ENCODE results near the gene DENND1C.

DENND1C gene

DNA sequence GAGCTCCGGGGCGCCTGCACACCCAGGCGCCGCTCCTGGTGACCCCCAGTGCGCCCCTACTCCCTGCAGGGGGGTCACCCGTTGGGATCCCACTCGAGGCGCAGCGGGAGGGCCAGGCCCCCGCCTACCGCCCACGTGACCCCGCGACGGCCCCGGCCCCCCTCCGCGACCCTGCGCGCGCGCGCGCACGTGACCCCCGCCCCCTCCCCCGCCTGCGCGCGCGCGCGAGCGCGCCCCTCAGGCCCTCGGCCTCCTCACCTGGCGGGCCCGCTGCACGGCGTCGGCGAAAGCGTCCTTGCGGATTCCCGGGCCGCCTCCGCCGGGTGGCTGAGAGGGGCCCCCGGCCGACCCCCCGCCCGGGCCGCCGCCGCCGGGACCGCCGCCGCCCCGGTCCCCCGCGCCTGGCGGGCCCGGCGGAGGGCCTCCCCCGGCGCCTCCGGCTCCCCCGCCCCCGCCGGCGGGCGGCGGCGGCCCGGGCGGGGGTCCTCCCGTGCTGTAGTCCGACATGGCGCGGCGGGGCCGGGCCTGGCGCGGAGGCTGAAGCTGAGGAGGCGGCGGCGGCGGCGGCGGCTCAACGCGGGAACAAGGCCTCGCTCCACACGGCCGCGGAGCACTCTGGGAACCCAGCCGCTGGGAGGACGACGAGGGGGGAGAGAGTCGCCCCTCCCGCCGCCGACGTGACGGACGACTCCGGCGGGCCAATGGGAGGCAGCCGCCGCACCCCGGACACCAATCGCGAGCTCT lies 57.2 kb downstream of the DENND1C start, which contains the start of gene KHSRP:
KHSRP (minus strand) TSS at position 617 of the 744 bp plus-strand sequence; CDS start at position 507, 110 bp downstream.
- DNase-seq = peak in 1 of 3 donors; percentile 13
- Histone ChIP-seq H3K4me1 (ENCODE audit: control insufficient read depth, insufficient read depth, low read length, poor library complexity, severe bottlenecking) (peaks cover 17% of the 10 kb centered on the region), H3K27ac (ENCODE audit: insufficient read depth, low read length, poor library complexity, severe bottlenecking) (peak within 1 kb of the TSS; percentile 65), H3K36me3 (ENCODE audit: control insufficient read depth, insufficient read depth, low read length) (peaks cover 22% of the 10 kb centered on the region), H3K27me3 (replicated peaks; ENCODE audit: control insufficient read depth, insufficient read depth, low read length, poor library complexity, severe bottlenecking) (no peaks in the 10 kb centered on the region), H3K4me3 (ENCODE audit: insufficient read depth, low read depth, low read length, poor library complexity, severe bottlenecking) (peak within 1 kb of the TSS; percentile 51), H3K9me3 (ENCODE audit: control insufficient read depth, low read length) (no peaks in the 10 kb centered on the region)

GRCh38 chr19:6423499-6424194 lies 57.9 kb downstream of the DENND1C start:
- no peaks in the 10 kb centered on the region for H3K27me3 ChIP-seq (replicated peaks; ENCODE audit: control insufficient read depth, insufficient read depth, low read length, poor library complexity, severe bottlenecking)
- H3K9me3 ChIP-seq (ENCODE audit: control insufficient read depth, low read length) = no peaks in the 10 kb centered on the region
- DNase-seq = no peak
- H3K4me3 ChIP-seq (ENCODE audit: insufficient read depth, low read depth, low read length, poor library complexity, severe bottlenecking) = peak overlapping the region; percentile 51
- H3K27ac ChIP-seq (ENCODE audit: insufficient read depth, low read length, poor library complexity, severe bottlenecking) = peak overlapping the region; percentile 55
- peaks cover 29% of the 10 kb centered on the region for H3K36me3 ChIP-seq (ENCODE audit: control insufficient read depth, insufficient read depth, low read length)
- H3K4me1 ChIP-seq (ENCODE audit: control insufficient read depth, insufficient read depth, low read length, poor library complexity, severe bottlenecking) = peaks cover 17% of the 10 kb centered on the region

DNA sequence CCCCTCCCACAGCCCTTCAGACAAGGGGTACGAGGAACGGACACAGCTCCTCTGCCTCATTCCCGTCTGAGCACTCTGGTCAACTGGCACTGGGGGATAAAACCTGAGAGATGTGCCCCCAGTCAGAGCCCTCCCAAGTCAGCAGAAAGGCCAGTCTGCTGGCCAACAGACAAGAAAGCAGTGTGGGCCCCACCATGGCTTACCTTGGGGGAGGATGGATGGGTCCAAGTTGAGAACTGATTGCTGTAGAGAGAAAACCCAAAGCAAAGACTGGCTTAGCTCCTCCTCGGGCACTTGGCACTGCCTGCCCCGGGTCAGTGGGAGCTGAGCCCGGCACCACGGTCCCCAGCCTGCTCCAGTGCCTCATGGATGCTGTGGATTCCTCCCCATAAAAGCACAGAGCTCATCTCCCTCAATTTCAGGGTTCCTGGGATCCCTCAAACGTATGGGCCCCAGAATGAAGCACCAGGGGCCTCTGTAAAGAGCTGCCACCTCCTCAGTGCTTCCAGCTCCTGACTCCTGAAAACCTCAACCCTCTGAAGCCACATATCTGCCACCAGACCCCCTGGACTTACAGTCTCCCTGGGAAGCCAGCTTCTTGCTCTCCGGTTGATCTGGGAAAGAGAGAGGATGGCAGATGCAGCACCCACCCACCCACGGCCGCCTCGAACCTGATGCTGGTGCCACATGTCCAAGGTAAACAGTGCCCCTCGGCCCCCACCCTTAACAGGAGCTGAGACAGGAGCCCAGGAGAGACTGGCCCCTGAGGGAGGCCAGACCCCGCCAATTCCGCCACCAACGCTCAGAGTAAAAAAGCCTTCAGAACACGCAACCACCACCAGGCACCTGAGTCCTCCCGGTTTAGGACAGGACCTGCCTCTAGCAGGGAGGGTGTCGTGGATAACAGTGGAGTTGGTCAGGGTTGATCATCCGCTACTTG lies 60.2 kb downstream of the DENND1C start:
- no peaks in the 10 kb centered on the region for H3K27me3 ChIP-seq (replicated peaks; ENCODE audit: control insufficient read depth, insufficient read depth, low read length, poor library complexity, severe bottlenecking)
- no peak overlapping the region for H3K4me3 ChIP-seq (ENCODE audit: insufficient read depth, low read depth, low read length, poor library complexity, severe bottlenecking)
- DNase-seq = no peak
- H3K27ac ChIP-seq (ENCODE audit: insufficient read depth, low read length, poor library complexity, severe bottlenecking) = no peak overlapping the region
- peaks cover 17% of the 10 kb centered on the region for H3K4me1 ChIP-seq (ENCODE audit: control insufficient read depth, insufficient read depth, low read length, poor library complexity, severe bottlenecking)
- peaks cover 52% of the 10 kb centered on the region for H3K36me3 ChIP-seq (ENCODE audit: control insufficient read depth, insufficient read depth, low read length)
- no peaks in the 10 kb centered on the region for H3K9me3 ChIP-seq (ENCODE audit: control insufficient read depth, low read length)

- Histone ChIP-seq H3K4me1 (ENCODE audit: control insufficient read depth, insufficient read depth, low read length, poor library complexity, severe bottlenecking) (peaks cover 12% of the 10 kb centered on the region), H3K36me3 (ENCODE audit: control insufficient read depth, insufficient read depth, low read length) (peaks cover 79% of the 10 kb centered on the region), H3K4me3 (ENCODE audit: insufficient read depth, low read depth, low read length, poor library complexity, severe bottlenecking) (no peak overlapping the region), H3K27ac (ENCODE audit: insufficient read depth, low read length, poor library complexity, severe bottlenecking) (no peak overlapping the region), H3K27me3 (replicated peaks; ENCODE audit: control insufficient read depth, insufficient read depth, low read length, poor library complexity, severe bottlenecking) (no peaks in the 10 kb centered on the region), H3K9me3 (ENCODE audit: control insufficient read depth, low read length) (no peaks in the 10 kb centered on the region)
- no peak for DNase-seq
These were observed 63.0 kb downstream of the DENND1C start for GRCh38 chr19:6418562-6418932.

- Histone ChIP-seq H3K27me3 (replicated peaks; ENCODE audit: control insufficient read depth, insufficient read depth, low read length, poor library complexity, severe bottlenecking) (no peaks in the 10 kb centered on the region), H3K4me1 (ENCODE audit: control insufficient read depth, insufficient read depth, low read length, poor library complexity, severe bottlenecking) (peaks cover 7% of the 10 kb centered on the region), H3K36me3 (ENCODE audit: control insufficient read depth, insufficient read depth, low read length) (peaks cover 79% of the 10 kb centered on the region), H3K4me3 (ENCODE audit: insufficient read depth, low read depth, low read length, poor library complexity, severe bottlenecking) (no peak overlapping the region), H3K27ac (ENCODE audit: insufficient read depth, low read length, poor library complexity, severe bottlenecking) (no peak overlapping the region), H3K9me3 (ENCODE audit: control insufficient read depth, low read length) (no peaks in the 10 kb centered on the region)
- DNase-seq = no peak
These were observed 63.6 kb downstream of the DENND1C start for GRCh38 chr19:6417713-6418561.

Measured in effector memory CD4-positive, alpha-beta T cell (primary cell).